Prostate gland (tissue), 2 donors: ENCODE measurements around the gene SINHCAF.

Experiments used
- POLR2A ChIP-seq: fragments of 450-650 bp; IDR thresholded peaks from one replicate; pipeline ENCODE4 v1.6.1; 2016; ENCODE audit warnings: antibody characterized with exemption, mild to moderate bottlenecking
- POLR2AphosphoS5 ChIP-seq: sonication (generic); formaldehyde crosslinking; IDR thresholded peaks from one replicate; pipeline ENCODE4 v1.6.1; 2017; ENCODE audit warnings: antibody characterized with exemption
- TF ChIP-seq, protein P1 (sequence below), 4 experiments: fragments of 200-600 bp in 2 of 4; fragments of 450-650 bp in 2 of 4; sonication (generic) in 2 of 4; IDR thresholded peaks; 1 replicate in 3 of 4; 2 replicates in 1 of 4; pipeline ENCODE4 v1.5.1; 2016 to 2019; ENCODE audit warnings: antibody characterized with exemption in 4 of 4, mild to moderate bottlenecking in 2 of 4, moderate library complexity in 2 of 4

DNA sequence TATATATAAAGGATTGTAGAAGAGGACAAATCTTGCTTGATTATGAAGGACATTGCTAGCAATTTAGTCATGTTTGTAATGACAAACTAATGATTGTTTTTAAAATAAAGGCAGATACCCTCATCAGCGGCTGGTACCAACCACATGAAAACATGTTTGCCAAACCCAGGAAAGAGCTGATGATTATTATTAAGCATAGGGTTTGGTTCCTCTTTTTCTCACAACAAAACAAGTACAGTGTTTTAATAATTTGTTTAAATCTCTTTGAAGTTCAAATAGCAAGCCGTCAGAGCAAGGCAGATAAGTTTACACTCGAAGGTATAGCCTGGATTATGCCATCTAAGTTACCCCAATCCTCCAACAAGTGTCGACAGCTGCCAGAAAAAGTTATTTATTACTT, 5.3 kb upstream of the SINHCAF start:
- TF ChIP-seq, protein P1, sequence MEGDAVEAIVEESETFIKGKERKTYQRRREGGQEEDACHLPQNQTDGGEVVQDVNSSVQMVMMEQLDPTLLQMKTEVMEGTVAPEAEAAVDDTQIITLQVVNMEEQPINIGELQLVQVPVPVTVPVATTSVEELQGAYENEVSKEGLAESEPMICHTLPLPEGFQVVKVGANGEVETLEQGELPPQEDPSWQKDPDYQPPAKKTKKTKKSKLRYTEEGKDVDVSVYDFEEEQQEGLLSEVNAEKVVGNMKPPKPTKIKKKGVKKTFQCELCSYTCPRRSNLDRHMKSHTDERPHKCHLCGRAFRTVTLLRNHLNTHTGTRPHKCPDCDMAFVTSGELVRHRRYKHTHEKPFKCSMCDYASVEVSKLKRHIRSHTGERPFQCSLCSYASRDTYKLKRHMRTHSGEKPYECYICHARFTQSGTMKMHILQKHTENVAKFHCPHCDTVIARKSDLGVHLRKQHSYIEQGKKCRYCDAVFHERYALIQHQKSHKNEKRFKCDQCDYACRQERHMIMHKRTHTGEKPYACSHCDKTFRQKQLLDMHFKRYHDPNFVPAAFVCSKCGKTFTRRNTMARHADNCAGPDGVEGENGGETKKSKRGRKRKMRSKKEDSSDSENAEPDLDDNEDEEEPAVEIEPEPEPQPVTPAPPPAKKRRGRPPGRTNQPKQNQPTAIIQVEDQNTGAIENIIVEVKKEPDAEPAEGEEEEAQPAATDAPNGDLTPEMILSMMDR (IDR thresholded peaks at IDR 0.05) = no peak
- TF ChIP-seq POLR2AphosphoS5 (no peak), POLR2A (no peak)
